ENCODE measurements around the gene KCNJ6.

DNA sequence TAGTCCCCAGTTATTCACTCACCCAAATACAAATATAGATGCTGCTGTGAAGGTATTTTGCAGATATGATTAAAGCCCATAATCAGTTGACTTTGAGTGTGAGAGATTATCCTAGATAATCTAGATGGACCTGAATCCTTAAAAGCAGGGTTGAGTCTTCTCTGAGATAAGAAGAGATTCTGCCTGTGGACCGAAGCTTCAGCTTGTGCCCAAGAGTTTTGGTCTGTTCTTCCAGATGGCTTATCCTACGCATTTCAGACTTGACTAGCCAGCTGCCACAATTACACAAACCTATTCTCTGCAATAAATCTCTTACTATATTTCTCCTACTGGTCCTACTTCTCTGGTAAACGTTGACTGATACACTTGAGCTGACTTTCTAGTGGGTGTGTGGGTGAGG, 145.1 kb downstream of the KCNJ6 start:
- TF ChIP-seq, protein P1, sequence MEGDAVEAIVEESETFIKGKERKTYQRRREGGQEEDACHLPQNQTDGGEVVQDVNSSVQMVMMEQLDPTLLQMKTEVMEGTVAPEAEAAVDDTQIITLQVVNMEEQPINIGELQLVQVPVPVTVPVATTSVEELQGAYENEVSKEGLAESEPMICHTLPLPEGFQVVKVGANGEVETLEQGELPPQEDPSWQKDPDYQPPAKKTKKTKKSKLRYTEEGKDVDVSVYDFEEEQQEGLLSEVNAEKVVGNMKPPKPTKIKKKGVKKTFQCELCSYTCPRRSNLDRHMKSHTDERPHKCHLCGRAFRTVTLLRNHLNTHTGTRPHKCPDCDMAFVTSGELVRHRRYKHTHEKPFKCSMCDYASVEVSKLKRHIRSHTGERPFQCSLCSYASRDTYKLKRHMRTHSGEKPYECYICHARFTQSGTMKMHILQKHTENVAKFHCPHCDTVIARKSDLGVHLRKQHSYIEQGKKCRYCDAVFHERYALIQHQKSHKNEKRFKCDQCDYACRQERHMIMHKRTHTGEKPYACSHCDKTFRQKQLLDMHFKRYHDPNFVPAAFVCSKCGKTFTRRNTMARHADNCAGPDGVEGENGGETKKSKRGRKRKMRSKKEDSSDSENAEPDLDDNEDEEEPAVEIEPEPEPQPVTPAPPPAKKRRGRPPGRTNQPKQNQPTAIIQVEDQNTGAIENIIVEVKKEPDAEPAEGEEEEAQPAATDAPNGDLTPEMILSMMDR (IDR thresholded peaks at IDR 0.05) = no peak
- TF ChIP-seq POLR2AphosphoS5 (IDR thresholded peaks at IDR 0.05) (no peak), POLR2A (IDR thresholded peaks at IDR 0.05) (no peak)
